HCT116 (cell line): Measurements from ENCODE around the gene DNAJB1. TPM values are rescaled to one million over a fixed set of nuclear protein-coding genes. Genes with fewer than 3 reads are reported as not detected.
A peak's percentile ranks its signal among the peaks of the same experiment; 100 is the strongest.

Experiments used
- ATAC-seq: fragments of 200-7000 bp; cut with Tn5 transposase; 2 replicates; pipeline ENCODE4 v1.9.1; 2020; ENCODE audit warnings: mild to moderate bottlenecking, moderate library complexity
- BruUV-seq: library from RNA; stranded (reverse); fragments of 400-500 nt; replicated peaks from 2 replicates; lab custom pipeline; 2021; lab: Mats Ljungman, UMichigan
- CTCF ChIA-PET: fragments of 300-600 bp; sonication (Branson Sonifier 250); formaldehyde crosslinking; loops from one replicate; lab custom pipeline; 2021; ENCODE audit warnings: antibody characterized with exemption; lab: Charles Lee
- POLR2A ChIA-PET: fragments of 300-600, 350-600 bp; sonication (Branson Sonifier 250); formaldehyde crosslinking; loops from one replicate; lab custom pipeline; 2021; ENCODE audit warnings: antibody characterized with exemption; lab: Charles Lee
- RAD21 ChIA-PET, 2 experiments: fragments of 300-600 bp; sonication (Branson Sonifier 250); formaldehyde crosslinking; loops; one replicate each; lab custom pipeline; 2023; ENCODE audit warnings: low total read pairs in 2 of 2; ENCODE audit not compliant: uncharacterized antibody in 2 of 2, unreplicated experiment in 2 of 2, low non-redundant PET in 1 of 2; lab: Charles Lee
- DNase-seq: peaks from one replicate; pipeline ENCODE4 v3.0.0-alpha.2; 2010; ENCODE audit warnings: low read depth, low spot score
- H2AFZ ChIP-seq: fragments of 200-600 bp; shearing (Covaris generic), sonication (generic); 2 replicates; pipeline ENCODE4 v1.6.1; 2017; ENCODE audit warnings: low read depth, mixed run types, mixed read lengths, antibody characterized with exemption, low read length; ENCODE audit not compliant: poor library complexity, severe bottlenecking
- H3K27ac ChIP-seq: 2 replicates; pipeline ENCODE4 v1.5.1; 2012; ENCODE audit warnings: low read depth, low read length
- H3K27me3 ChIP-seq: fragments of 200-600 bp; sonication (generic); 2 replicates; pipeline ENCODE4 v1.6.1; 2016; ENCODE audit warnings: mixed run types, low read length, mixed read lengths; ENCODE audit not compliant: insufficient read depth
- H3K36me3 ChIP-seq, 2 experiments: fragments of 200-500 bp in 1 of 2; fragments of 200-600 bp in 1 of 2; sonication (Bioruptor generic) in 1 of 2; sonication (generic) in 1 of 2; 2 replicates each; pipeline versions ENCODE4 v1.5.1 to v1.6.1; 2014 to 2016; ENCODE audit warnings: low read length in 2 of 2, inconsistent platforms in 1 of 2, mixed read lengths in 1 of 2, mixed run types in 1 of 2; ENCODE audit not compliant: insufficient read depth in 2 of 2, control insufficient read depth in 1 of 2
- H3K4me1 ChIP-seq, 2 experiments: fragments of 200-600 bp in 1 of 2; sonication (generic) in 1 of 2; 2 replicates each; pipeline versions ENCODE4 v1.5.1 to v1.6.1; 2012 to 2017; ENCODE audit warnings: low read length in 2 of 2, inconsistent platforms in 1 of 2, mild to moderate bottlenecking in 1 of 2, mixed read lengths in 1 of 2, mixed run types in 1 of 2, moderate library complexity in 1 of 2; ENCODE audit not compliant: insufficient read depth in 2 of 2, control insufficient read depth in 1 of 2
- H3K4me2 ChIP-seq: fragments of 200-600 bp; sonication (generic); 2 replicates; pipeline ENCODE4 v1.6.1; 2017; ENCODE audit warnings: mixed run types, low read length, mixed read lengths
- H3K4me3 ChIP-seq, 2 experiments: fragments of 200-600 bp in 1 of 2; sonication (generic) in 1 of 2; replicated peaks in 1 of 2; 2 replicates each; pipeline ENCODE4 v1.5.1; 2011 to 2016; ENCODE audit warnings: low read length in 2 of 2, control low read depth in 1 of 2, low read depth in 1 of 2, mild to moderate bottlenecking in 1 of 2, mixed read lengths in 1 of 2, mixed run types in 1 of 2
- H3K79me2 ChIP-seq: fragments of 200-600 bp; sonication (generic); 2 replicates; pipeline ENCODE4 v1.6.1; 2017; ENCODE audit warnings: mild to moderate bottlenecking, mixed run types, low read length, moderate library complexity, mixed read lengths; ENCODE audit not compliant: insufficient read depth
- H3K9ac ChIP-seq: fragments of 200-600 bp; sonication (generic); 2 replicates; pipeline ENCODE4 v1.6.1; 2016; ENCODE audit warnings: low read length, mixed read lengths
- H3K9me2 ChIP-seq: fragments of 200-600 bp; sonication (generic), shearing (Covaris generic); 2 replicates; pipeline ENCODE4 v1.6.1; 2017; ENCODE audit warnings: mixed run types, mild to moderate bottlenecking, moderate library complexity; ENCODE audit not compliant: insufficient read depth
- H3K9me3 ChIP-seq, 2 experiments: fragments of 200-500 bp in 1 of 2; fragments of 200-600 bp in 1 of 2; sonication (Bioruptor generic) in 1 of 2; sonication (generic) in 1 of 2; 2 replicates each; pipeline ENCODE4 v1.6.1; 2014 to 2017; ENCODE audit warnings: low read length in 2 of 2, mixed read lengths in 2 of 2, inconsistent platforms in 1 of 2, low read depth in 1 of 2, mild to moderate bottlenecking in 1 of 2, mixed run types in 1 of 2, moderate library complexity in 1 of 2; ENCODE audit not compliant: control insufficient read depth in 1 of 2, insufficient read depth in 1 of 2
- H4K20me1 ChIP-seq: fragments of 200-600 bp; sonication (generic), shearing (Covaris generic); 2 replicates; pipeline ENCODE4 v1.6.1; 2017; ENCODE audit warnings: mixed run types, mild to moderate bottlenecking, moderate library complexity; ENCODE audit not compliant: insufficient read depth
- CBX3 ChIP-seq: IDR thresholded peaks from 2 replicates; pipeline ENCODE4 v1.6.1; 2012; ENCODE audit warnings: low read depth
- ELF1 ChIP-seq: IDR thresholded peaks from 2 replicates; pipeline ENCODE4 v1.6.1; 2012; ENCODE audit warnings: low read depth, borderline replicate concordance
- EZH2 ChIP-seq: fragments of 200-600 bp; sonication (generic); IDR thresholded peaks from 2 replicates; pipeline ENCODE4 v1.6.1; 2017; ENCODE audit warnings: antibody characterized with exemption, mixed run types
- EZH2phosphoT487 ChIP-seq: fragments of 200-600 bp; IDR thresholded peaks from 2 replicates; pipeline ENCODE4 v1.6.1; 2018; ENCODE audit warnings: antibody characterized with exemption, borderline replicate concordance
- FOSL1 ChIP-seq: IDR thresholded peaks from 2 replicates; pipeline ENCODE4 v1.6.1; 2012; ENCODE audit warnings: low read depth
- RAD21 ChIP-seq: IDR thresholded peaks from 2 replicates; pipeline ENCODE4 v1.6.1; 2012; ENCODE audit warnings: low read depth, mild to moderate bottlenecking
- SRF ChIP-seq: IDR thresholded peaks from 2 replicates; pipeline ENCODE4 v1.6.1; 2012; ENCODE audit warnings: low read depth
- TCF7L2 ChIP-seq: IDR thresholded peaks from 2 replicates; pipeline ENCODE4 v1.7.0; 2011; ENCODE audit warnings: borderline replicate concordance, inconsistent platforms; ENCODE audit not compliant: insufficient read depth, insufficient read length; ENCODE audit errors: extremely low read depth
- YY1 ChIP-seq: IDR thresholded peaks from 2 replicates; pipeline ENCODE4 v1.6.1; 2011; ENCODE audit warnings: low read length, low read depth, moderate library complexity, mild to moderate bottlenecking; ENCODE audit not compliant: insufficient replicate concordance; ENCODE audit errors: extremely low read depth
- ZBTB33 ChIP-seq: IDR thresholded peaks from 2 replicates; pipeline ENCODE4 v1.6.1; 2011; ENCODE audit warnings: mild to moderate bottlenecking, low read length, moderate library complexity; ENCODE audit not compliant: insufficient replicate concordance; ENCODE audit errors: extremely low read depth
- intact Hi-C: fragments of 100-400 bp; cut with micrococcal nuclease; formaldehyde crosslinking; loops from 2 replicates; pipeline ENCODE4 v1.10.0; 2022
- total RNA-seq: library from RNA; stranded (reverse); gene quantifications from one replicate; pipeline ENCODE4 v1.2.1, GENCODE V29; 2021; ENCODE audit not compliant: unreplicated experiment
- TF ChIP-seq, protein P1 (sequence below): IDR thresholded peaks from 2 replicates; pipeline ENCODE4 v1.6.1; 2012
- TF ChIP-seq, protein P2 (sequence below), 3 experiments: fragments of 200-600 bp in 1 of 3; sonication (generic) in 1 of 3; IDR thresholded peaks in 2 of 3; conservative IDR thresholded peaks in 1 of 3; 2 replicates each; pipeline ENCODE4 v1.5.1; 2012 to 2017; ENCODE audit warnings: low read depth in 2 of 3, low read length in 2 of 3, antibody characterized with exemption in 1 of 3, borderline replicate concordance in 1 of 3, control low read depth in 1 of 3, mild to moderate bottlenecking in 1 of 3, mixed read lengths in 1 of 3, mixed run types in 1 of 3, moderate library complexity in 1 of 3; ENCODE audit not compliant: insufficient read depth in 1 of 3

Gene DNAJB1
- total RNA-seq, 1 experiment from 2014 or later = 175 TPM

DNA sequence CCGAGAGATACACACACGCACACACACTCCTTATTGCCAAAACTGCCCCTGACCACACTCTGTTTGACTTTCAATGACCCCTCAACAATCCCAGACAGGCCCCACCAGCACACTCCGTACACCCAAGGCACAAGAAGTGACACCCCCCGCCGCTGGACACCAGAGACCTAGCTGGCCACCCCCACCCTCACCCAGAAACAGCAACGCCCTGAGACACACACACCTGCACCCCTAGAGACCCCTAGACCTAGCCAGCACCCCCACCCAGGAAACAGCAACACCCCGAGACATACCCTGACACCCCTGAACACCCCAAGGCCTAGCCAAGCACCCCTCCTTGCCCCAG lies 41.9 kb downstream of the DNAJB1 start:
- BruUV-seq = TSS peak; percentile 39
- no peaks in the 10 kb centered on the region for H3K9me2 ChIP-seq
- ChIA-PET POLR2A (no interaction called here), CTCF (interaction anchor here (0.8 kb wide), 1 partner anchor 8 kb away, joined by 3 read pairs; no protein-coding TSS in a partner anchor), RAD21 (no interaction called here)
- H3K4me3 ChIP-seq = peak overlapping the region in 1 of 2 experiments; percentile 3; a peak in 1 of 4 replicates
- no peak overlapping the region; the same call in 1 of the 2 replicates for H3K9ac ChIP-seq
- H3K4me2 ChIP-seq = peak overlapping the region; percentile 72
- H3K36me3 ChIP-seq = peaks cover 9 to 10% of the 10 kb centered on the region in 2 experiments; a peak in 3 of 4 replicates
- no peaks in the 10 kb centered on the region; the same call in 1 of the 2 replicates for H3K79me2 ChIP-seq
- no peak for TF ChIP-seq ELF1
- no peak for TF ChIP-seq CBX3
- no peak for TF ChIP-seq EZH2phosphoT487
- TF ChIP-seq ZBTB33 = no peak
- TF ChIP-seq RAD21 = no peak
- no peak for TF ChIP-seq EZH2
- no peak for TF ChIP-seq TCF7L2
- TF ChIP-seq SRF = no peak
- TF ChIP-seq, protein P1, sequence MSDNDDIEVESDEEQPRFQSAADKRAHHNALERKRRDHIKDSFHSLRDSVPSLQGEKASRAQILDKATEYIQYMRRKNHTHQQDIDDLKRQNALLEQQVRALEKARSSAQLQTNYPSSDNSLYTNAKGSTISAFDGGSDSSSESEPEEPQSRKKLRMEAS = no peak
- no peak for TF ChIP-seq FOSL1
- TF ChIP-seq, protein P2, sequence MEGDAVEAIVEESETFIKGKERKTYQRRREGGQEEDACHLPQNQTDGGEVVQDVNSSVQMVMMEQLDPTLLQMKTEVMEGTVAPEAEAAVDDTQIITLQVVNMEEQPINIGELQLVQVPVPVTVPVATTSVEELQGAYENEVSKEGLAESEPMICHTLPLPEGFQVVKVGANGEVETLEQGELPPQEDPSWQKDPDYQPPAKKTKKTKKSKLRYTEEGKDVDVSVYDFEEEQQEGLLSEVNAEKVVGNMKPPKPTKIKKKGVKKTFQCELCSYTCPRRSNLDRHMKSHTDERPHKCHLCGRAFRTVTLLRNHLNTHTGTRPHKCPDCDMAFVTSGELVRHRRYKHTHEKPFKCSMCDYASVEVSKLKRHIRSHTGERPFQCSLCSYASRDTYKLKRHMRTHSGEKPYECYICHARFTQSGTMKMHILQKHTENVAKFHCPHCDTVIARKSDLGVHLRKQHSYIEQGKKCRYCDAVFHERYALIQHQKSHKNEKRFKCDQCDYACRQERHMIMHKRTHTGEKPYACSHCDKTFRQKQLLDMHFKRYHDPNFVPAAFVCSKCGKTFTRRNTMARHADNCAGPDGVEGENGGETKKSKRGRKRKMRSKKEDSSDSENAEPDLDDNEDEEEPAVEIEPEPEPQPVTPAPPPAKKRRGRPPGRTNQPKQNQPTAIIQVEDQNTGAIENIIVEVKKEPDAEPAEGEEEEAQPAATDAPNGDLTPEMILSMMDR (IDR thresholded peaks at IDR 0.05 in 2 of 3, conservative IDR thresholded peaks at IDR 0.05 in 1 of 3; ENCODE audit: borderline replicate concordance in 1 of 3, insufficient read depth in 1 of 3, low read depth in 2 of 3, low read length in 2 of 3) = no peak
- TF ChIP-seq YY1 = no peak
- ATAC-seq (no peak), DNase-seq (no peak)
- H3K27ac ChIP-seq = peak overlapping the region; percentile 51; the same call in 1 of the 2 replicates
- intact Hi-C loops = no loop called here
- no peak overlapping the region for H2AFZ ChIP-seq
- no peaks in the 10 kb centered on the region for H3K9me3 ChIP-seq
- peaks cover 22 to 50% of the 10 kb centered on the region in 2 experiments; a peak in 3 of 4 replicates for H3K4me1 ChIP-seq
- no peaks in the 10 kb centered on the region for H4K20me1 ChIP-seq
- H3K27me3 ChIP-seq = no peaks in the 10 kb centered on the region
